ENCODE data around the gene ENTPD5.
"Not testable (repeated sequence)": the region's sequence is repeated elsewhere in the genome, so short reads cannot be mapped to it uniquely, and the experiment has no call there.

ENTPD5 gene

DNA sequence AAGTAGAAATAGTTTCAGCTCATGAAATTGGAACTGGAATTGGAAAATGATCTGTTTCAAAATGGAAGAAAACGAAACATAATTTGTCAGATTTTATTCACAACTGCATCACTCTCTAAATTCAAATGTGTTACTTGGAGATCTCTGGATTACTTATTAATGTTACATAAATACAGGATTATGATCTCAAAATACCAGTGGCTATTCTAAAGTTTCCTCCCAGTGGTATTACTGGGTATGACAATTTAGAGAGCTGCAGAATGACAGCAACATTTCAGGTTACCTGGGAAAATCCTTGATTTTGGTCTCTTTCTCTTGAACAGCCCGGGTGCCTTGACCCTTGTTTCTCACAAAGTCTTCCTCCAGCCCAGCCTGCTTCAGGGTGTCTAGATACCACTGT lies 83.4 kb downstream of the ENTPD5 start:
- H3K9ac ChIP-seq (ENCODE audit: low read length) = no peak overlapping the region
- H3K9me3 ChIP-seq (ENCODE audit: control insufficient read depth, low read depth, low read length) = no peaks in the 10 kb centered on the region
- no peak overlapping the region for H3K27ac ChIP-seq (ENCODE audit: low read length)
- H3K36me3 ChIP-seq (ENCODE audit: control insufficient read depth, low read depth, low read length) = peaks cover 23% of the 10 kb centered on the region
- H3K27me3 ChIP-seq (ENCODE audit: control insufficient read depth, insufficient read depth, low read length) = no peaks in the 10 kb centered on the region
- no peaks in the 10 kb centered on the region for H3K4me1 ChIP-seq (ENCODE audit: control insufficient read depth, low read depth, low read length)
- no peak overlapping the region for H3K4me3 ChIP-seq (ENCODE audit: low read length)

DNA sequence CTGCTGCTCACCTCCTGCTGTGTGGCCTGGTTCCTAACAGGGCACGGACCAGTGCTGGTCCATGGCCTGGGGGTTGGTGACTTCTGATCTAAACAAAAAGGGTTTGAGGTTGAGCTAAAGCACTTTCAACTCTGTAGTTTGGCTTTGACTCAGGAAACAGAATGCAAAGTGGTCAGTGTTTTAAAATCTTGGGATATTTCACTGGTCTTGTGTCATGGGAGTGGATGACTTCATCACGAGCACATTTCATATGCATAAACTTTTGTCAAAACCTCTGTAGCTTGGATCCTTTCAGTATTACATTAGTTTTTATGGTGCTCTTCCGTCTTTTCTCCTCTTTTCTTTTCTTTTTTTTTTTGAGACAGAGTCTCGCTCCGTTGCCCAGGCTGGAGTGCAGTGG lies 94.8 kb downstream of the ENTPD5 start:
- Histone ChIP-seq H3K27me3 (ENCODE audit: control insufficient read depth, insufficient read depth, low read length) (no peaks in the 10 kb centered on the region), H3K4me1 (ENCODE audit: control insufficient read depth, low read depth, low read length) (no peaks in the 10 kb centered on the region), H3K9me3 (ENCODE audit: control insufficient read depth, low read depth, low read length) (no peaks in the 10 kb centered on the region), H3K36me3 (ENCODE audit: control insufficient read depth, low read depth, low read length) (peaks cover 54% of the 10 kb centered on the region), H3K9ac (ENCODE audit: low read length) (no peak overlapping the region), H3K4me3 (ENCODE audit: low read length) (no peak overlapping the region), H3K27ac (ENCODE audit: low read length) (no peak overlapping the region)

DNA sequence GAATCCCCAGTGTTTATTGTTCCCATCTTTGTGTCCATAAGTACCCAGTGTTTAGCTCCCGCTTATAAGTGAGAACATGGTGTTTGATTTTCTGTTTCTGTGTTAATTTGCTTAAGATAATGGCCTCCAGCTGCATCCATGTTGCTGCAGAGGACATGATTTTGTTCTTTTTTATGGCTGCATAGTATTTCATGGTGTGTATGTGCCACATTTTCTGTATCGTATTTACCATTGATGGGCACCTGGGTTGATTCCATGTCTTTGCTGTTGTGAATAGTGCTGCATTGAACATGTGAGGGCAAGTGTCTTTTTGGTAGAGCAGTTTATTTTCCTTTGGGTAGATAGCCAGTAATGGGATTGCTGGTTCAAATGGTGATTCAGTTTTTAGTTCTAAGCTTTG lies 99.6 kb downstream of the ENTPD5 start:
- H3K4me3 ChIP-seq (ENCODE audit: low read length); H3K27ac ChIP-seq (ENCODE audit: low read length); H3K9me3 ChIP-seq (ENCODE audit: control insufficient read depth, low read depth, low read length); H3K27me3 ChIP-seq (ENCODE audit: control insufficient read depth, insufficient read depth, low read length); H3K9ac ChIP-seq (ENCODE audit: low read length); H3K4me1 ChIP-seq (ENCODE audit: control insufficient read depth, low read depth, low read length): not testable (repeated sequence)
- peaks cover 34% of the 10 kb centered on the region for H3K36me3 ChIP-seq (ENCODE audit: control insufficient read depth, low read depth, low read length)

DNA sequence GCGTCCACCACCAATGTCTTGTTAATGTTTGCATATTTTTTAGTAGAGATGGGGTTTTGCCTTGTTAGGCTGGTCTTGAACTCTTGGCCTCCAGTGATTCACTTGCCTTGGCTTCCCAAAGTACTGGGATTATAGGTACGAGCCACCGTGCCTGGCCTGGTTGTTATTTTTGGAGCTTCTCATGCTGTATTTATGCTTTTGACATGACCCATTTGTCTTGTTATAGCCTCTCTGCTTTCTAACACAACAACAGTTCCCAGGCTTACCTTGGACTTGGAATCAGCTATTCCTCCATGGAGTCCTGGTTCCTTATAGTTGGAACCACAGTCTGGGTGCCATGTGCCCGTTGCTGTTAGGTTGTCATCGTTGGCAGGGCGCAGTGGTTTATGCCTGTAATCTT lies 102.8 kb downstream of the ENTPD5 start:
- no peaks in the 10 kb centered on the region for H3K4me1 ChIP-seq (ENCODE audit: control insufficient read depth, low read depth, low read length)
- no peaks in the 10 kb centered on the region for H3K27me3 ChIP-seq (ENCODE audit: control insufficient read depth, insufficient read depth, low read length)
- peaks cover 22% of the 10 kb centered on the region for H3K36me3 ChIP-seq (ENCODE audit: control insufficient read depth, low read depth, low read length)
- no peak overlapping the region for H3K9ac ChIP-seq (ENCODE audit: low read length)
- H3K9me3 ChIP-seq (ENCODE audit: control insufficient read depth, low read depth, low read length) = no peaks in the 10 kb centered on the region
- H3K27ac ChIP-seq (ENCODE audit: low read length) = no peak overlapping the region
- no peak overlapping the region for H3K4me3 ChIP-seq (ENCODE audit: low read length)

DNA sequence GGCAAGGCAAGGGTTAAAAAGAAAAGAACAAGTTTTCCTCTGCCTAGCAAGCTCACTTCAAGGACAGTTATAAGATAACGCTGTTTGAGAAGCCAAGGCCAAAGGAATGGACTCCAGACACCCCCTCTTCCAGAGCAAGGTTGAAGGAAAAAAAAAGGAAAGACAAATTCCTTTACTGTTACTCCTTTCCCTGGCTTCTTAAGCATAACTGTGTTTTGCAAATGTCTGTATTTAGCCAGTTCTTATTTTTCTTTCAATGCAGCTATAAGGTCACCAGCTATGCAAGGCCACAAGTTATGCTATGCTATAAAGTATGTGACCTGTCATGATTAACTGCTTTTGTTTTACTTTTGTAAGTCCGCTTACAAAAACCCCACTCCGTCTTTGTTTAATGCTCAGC lies 105.8 kb downstream of the ENTPD5 start:
- H3K9ac ChIP-seq (ENCODE audit: low read length) = no peak overlapping the region
- H3K27ac ChIP-seq (ENCODE audit: low read length) = no peak overlapping the region
- no peaks in the 10 kb centered on the region for H3K9me3 ChIP-seq (ENCODE audit: control insufficient read depth, low read depth, low read length)
- no peaks in the 10 kb centered on the region for H3K4me1 ChIP-seq (ENCODE audit: control insufficient read depth, low read depth, low read length)
- no peak overlapping the region for H3K4me3 ChIP-seq (ENCODE audit: low read length)
- H3K36me3 ChIP-seq (ENCODE audit: control insufficient read depth, low read depth, low read length) = peaks cover 39% of the 10 kb centered on the region
- no peaks in the 10 kb centered on the region for H3K27me3 ChIP-seq (ENCODE audit: control insufficient read depth, insufficient read depth, low read length)

DNA sequence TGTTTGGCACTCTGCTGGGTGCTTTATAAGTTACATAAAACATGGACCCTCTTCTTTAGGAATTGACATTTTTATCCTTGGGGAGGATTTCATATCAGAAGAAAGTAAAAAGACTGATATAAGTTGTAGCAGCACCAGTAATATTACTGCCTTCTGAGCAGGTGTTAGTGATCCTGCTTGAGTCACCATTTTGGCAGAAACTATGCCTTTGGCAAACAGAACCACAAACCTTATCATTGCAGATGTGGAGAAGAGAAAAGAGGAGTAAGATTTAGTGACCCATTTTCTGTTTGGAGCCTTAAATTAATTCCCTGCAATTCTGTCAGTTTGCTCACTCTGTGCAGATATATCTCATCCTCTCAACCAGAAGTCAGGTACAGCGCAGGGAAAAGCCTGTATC lies 109.4 kb downstream of the ENTPD5 start:
- Histone ChIP-seq H3K27ac (ENCODE audit: low read length) (no peak overlapping the region), H3K9ac (ENCODE audit: low read length) (no peak overlapping the region), H3K4me3 (ENCODE audit: low read length) (no peak overlapping the region), H3K27me3 (ENCODE audit: control insufficient read depth, insufficient read depth, low read length) (no peaks in the 10 kb centered on the region), H3K4me1 (ENCODE audit: control insufficient read depth, low read depth, low read length) (no peaks in the 10 kb centered on the region), H3K36me3 (ENCODE audit: control insufficient read depth, low read depth, low read length) (peaks cover 58% of the 10 kb centered on the region), H3K9me3 (ENCODE audit: control insufficient read depth, low read depth, low read length) (no peaks in the 10 kb centered on the region)

Data from iPS-18a (cell line).